GM12864 (cell line): Measurements from ENCODE around the gene FLNB.

ENCODE experiments used
- DNase-seq: peaks from one replicate; pipeline ENCODE4 v3.0.0-alpha.2; 2011; ENCODE audit warnings: low read depth
- H3K4me3 ChIP-seq: 2 replicates; pipeline ENCODE4 v1.5.1; 2011; ENCODE audit warnings: mild to moderate bottlenecking, low read depth, low read length, control low read depth
- CTCF ChIP-seq: IDR thresholded peaks from 2 replicates; pipeline ENCODE4 v1.5.1; 2011; ENCODE audit warnings: low read depth, mild to moderate bottlenecking, moderate library complexity, low read length, control low read depth, inconsistent platforms; ENCODE audit errors: missing control alignments

FLNB gene

GRCh38 chr3:58154626-58155449 lies 146.6 kb downstream of the FLNB start:
- no peak for DNase-seq
- H3K4me3 ChIP-seq = no peak overlapping the region
- TF ChIP-seq CTCF = no peak

GRCh38 chr3:58155838-58156237 lies 147.6 kb downstream of the FLNB start:
- DNase-seq = no peak
- TF ChIP-seq CTCF = no peak
- H3K4me3 ChIP-seq = no peak overlapping the region

- DNase-seq = no peak
- no peak for TF ChIP-seq CTCF
- H3K4me3 ChIP-seq = no peak overlapping the region
Observed at GRCh38 chr3:58157700-58158099, 149.5 kb downstream of the FLNB start.

GRCh38 chr3:58158442-58159153 lies 150.4 kb downstream of the FLNB start:
- no peak overlapping the region for H3K4me3 ChIP-seq
- DNase-seq = no peak
- TF ChIP-seq CTCF = no peak

- no peak overlapping the region for H3K4me3 ChIP-seq
- no peak for TF ChIP-seq CTCF
- no peak for DNase-seq
Observed at GRCh38 chr3:58160399-58160798, 152.2 kb downstream of the FLNB start.

- no peak for DNase-seq
- TF ChIP-seq CTCF = no peak
Observed at GRCh38 chr3:58161435-58162398, 153.5 kb downstream of the FLNB start.

More at GRCh38 chr3:58161435-58162398, 153.5 kb downstream of the FLNB start:
- no peak overlapping the region for H3K4me3 ChIP-seq
